ENCODE measurements around the gene KCNQ1. TPM values are rescaled to one million over a fixed set of nuclear protein-coding genes. Genes with fewer than 3 reads are reported as not detected.

The KCNQ1 gene
- polyA plus RNA-seq, 1 donor from 2014 or later, result not detected

DNA sequence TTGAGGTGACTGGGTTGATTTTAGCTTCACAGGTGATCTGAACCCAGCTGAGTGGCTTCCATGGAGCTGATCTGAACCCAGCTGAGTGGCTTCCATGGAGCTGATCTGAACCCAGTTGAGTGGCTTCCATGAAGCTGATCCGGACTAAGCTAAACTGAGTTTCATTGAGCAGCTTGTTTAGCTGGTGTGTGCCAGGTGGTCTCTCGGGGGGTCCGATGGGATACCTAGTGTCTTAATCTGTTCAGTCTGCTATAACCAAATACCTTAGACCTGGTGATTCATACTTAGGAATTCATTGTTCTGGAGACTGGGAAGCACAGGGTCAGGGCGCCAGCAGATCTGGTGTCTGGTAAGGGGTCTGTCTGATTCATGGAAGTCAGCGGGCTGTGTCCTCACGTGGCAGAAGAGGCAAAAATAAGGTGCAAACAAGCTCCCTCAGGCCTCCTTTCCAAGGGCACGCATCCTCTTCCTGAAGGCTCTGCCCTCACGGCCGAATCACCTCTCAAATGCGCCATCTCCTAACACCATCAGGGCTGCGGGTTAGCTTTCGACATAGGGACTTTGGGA is 307.5 kb downstream of the KCNQ1 start:
- no peak overlapping the region for H3K4me2 ChIP-seq (ENCODE audit: low read length)

GRCh38 chr11:2752923-2753322 is 308.1 kb downstream of the KCNQ1 start:
- H3K4me2 ChIP-seq (ENCODE audit: low read length), result no peak overlapping the region
- H3K27me3 ChIP-seq (ENCODE audit: insufficient read depth, low read depth, low read length), result no peaks in the 10 kb centered on the region
- no peaks in the 10 kb centered on the region for H3K9me3 ChIP-seq (ENCODE audit: low read length)
- H4K20me1 ChIP-seq (ENCODE audit: insufficient read depth), result no peaks in the 10 kb centered on the region
- no peaks in the 10 kb centered on the region for H3K79me2 ChIP-seq (replicated peaks; ENCODE audit: insufficient read depth, low read length)
- H3F3A ChIP-seq (ENCODE audit: insufficient read depth, low read length, poor library complexity, severe bottlenecking), result no peaks in the 10 kb centered on the region
- no peak overlapping the region for H3K27ac ChIP-seq (ENCODE audit: low read length)
- H3K9ac ChIP-seq (ENCODE audit: low read length), result no peak overlapping the region
- no peaks in the 10 kb centered on the region for H3K9me2 ChIP-seq (ENCODE audit: insufficient read depth, low read length)
- H3K36me3 ChIP-seq (ENCODE audit: insufficient read depth, low read length), result no peaks in the 10 kb centered on the region
- H2AFZ ChIP-seq (ENCODE audit: low read depth, low read length), result no peak overlapping the region
- H3K4me3 ChIP-seq (ENCODE audit: low read length), result no peak overlapping the region
- no peak for TF ChIP-seq TAF1 (IDR thresholded peaks at IDR 0.05; ENCODE audit: low read depth)
- TF ChIP-seq EP300 (conservative IDR thresholded peaks at IDR 0.05; ENCODE audit: poor library complexity, severe bottlenecking), result no peak
- TF ChIP-seq EZH2 (IDR thresholded peaks at IDR 0.05; ENCODE audit: borderline replicate concordance, insufficient read depth, low read length, poor library complexity, severe bottlenecking), result no peak
- TF ChIP-seq RAD21 (conservative IDR thresholded peaks at IDR 0.05), result no peak
- TF ChIP-seq CTCF (IDR thresholded peaks at IDR 0.05; ENCODE audit: poor library complexity, severe bottlenecking), result no peak
- TF ChIP-seq SMC3 (conservative IDR thresholded peaks at IDR 0.05; ENCODE audit: poor library complexity), result no peak
- TF ChIP-seq MXI1 (conservative IDR thresholded peaks at IDR 0.05; ENCODE audit: poor library complexity, severe bottlenecking), result no peak

More for the DNA sequence above, 307.5 kb downstream of the KCNQ1 start:
- Histone ChIP-seq H3F3A (ENCODE audit: insufficient read depth, low read length, poor library complexity, severe bottlenecking) (no peaks in the 10 kb centered on the region), H3K9ac (ENCODE audit: low read length) (no peak overlapping the region), H3K27me3 (ENCODE audit: insufficient read depth, low read depth, low read length) (no peaks in the 10 kb centered on the region), H2AFZ (ENCODE audit: low read depth, low read length) (no peak overlapping the region), H4K20me1 (ENCODE audit: insufficient read depth) (no peaks in the 10 kb centered on the region), H3K9me2 (ENCODE audit: insufficient read depth, low read length) (no peaks in the 10 kb centered on the region), H3K27ac (ENCODE audit: low read length) (no peak overlapping the region), H3K4me3 (ENCODE audit: low read length) (no peak overlapping the region), H3K36me3 (ENCODE audit: insufficient read depth, low read length) (no peaks in the 10 kb centered on the region), H3K9me3 (ENCODE audit: low read length) (no peaks in the 10 kb centered on the region), H3K79me2 (replicated peaks; ENCODE audit: insufficient read depth, low read length) (no peaks in the 10 kb centered on the region)
- no peak for TF ChIP-seq CTCF (IDR thresholded peaks at IDR 0.05; ENCODE audit: poor library complexity, severe bottlenecking)
- no peak for TF ChIP-seq EZH2 (IDR thresholded peaks at IDR 0.05; ENCODE audit: borderline replicate concordance, insufficient read depth, low read length, poor library complexity, severe bottlenecking)
- no peak for TF ChIP-seq MXI1 (conservative IDR thresholded peaks at IDR 0.05; ENCODE audit: poor library complexity, severe bottlenecking)
- no peak for TF ChIP-seq RAD21 (conservative IDR thresholded peaks at IDR 0.05)
- no peak for TF ChIP-seq REST (IDR thresholded peaks at IDR 0.05; ENCODE audit: borderline replicate concordance)
- no peak for TF ChIP-seq POLR2AphosphoS5 (IDR thresholded peaks at IDR 0.05)

Measured in neural cell (in vitro differentiated cells).